Measurements from ENCODE around the gene DEGS2. TPM values are rescaled to one million over a fixed set of nuclear protein-coding genes. Genes with fewer than 3 reads are reported as not detected.

The DEGS2 gene
- total and polyA plus RNA-seq, 2 of the 13 experiments (the other 11 are each of a cell fraction or from before 2014, with no cell fraction given): 0.09 TPM

DNA sequence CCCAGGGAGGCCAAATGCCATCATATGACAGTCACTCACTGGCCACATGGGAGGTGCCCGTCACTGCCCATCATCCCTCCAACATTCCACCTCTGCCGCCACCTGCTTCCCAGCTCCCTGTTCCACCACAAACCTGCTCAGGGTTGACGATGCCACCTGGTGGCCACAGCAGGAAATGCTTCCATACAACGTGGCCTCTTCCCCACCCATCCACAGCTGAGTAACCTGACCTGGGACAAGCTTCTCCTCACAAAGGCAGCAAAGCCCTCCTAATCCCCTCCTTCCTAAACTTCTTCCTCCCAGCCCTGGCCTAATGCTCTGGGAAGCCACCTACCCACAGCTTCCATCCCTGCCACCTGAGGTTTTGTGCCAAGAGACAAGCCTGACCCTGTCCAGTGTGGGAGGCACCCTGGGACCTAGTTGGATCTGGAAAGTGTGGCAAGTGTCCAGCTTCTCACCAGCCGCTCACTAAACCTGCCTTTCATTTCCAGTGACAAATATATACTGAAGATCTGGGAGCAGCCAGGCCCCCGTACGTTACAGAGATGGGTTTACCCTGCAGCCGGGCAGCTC is 4.3 kb downstream of the DEGS2 start (continued):
- TF ChIP-seq ZFX (CRISPR knock-in tag; IDR thresholded peaks at IDR 0.05; ENCODE audit: low read depth) (0 out of 2 replicates have a peak, but pooled peaks have one; percentile 17), ZNF460 (CRISPR knock-in tag; IDR thresholded peaks at IDR 0.05; ENCODE audit: borderline replicate concordance) (no peak), KDM2A (CRISPR knock-in tag; IDR thresholded peaks at IDR 0.05; ENCODE audit: borderline replicate concordance, low read depth) (peak; percentile 28; the same call in 1 of the 2 replicates), ZBTB20 (CRISPR knock-in tag; IDR thresholded peaks at IDR 0.05; ENCODE audit: borderline replicate concordance, low read depth) (0 out of 2 replicates have a peak, but pooled peaks have one; percentile 37), ELF3 (CRISPR knock-in tag; IDR thresholded peaks at IDR 0.05) (no peak), POLR2G (IDR thresholded peaks at IDR 0.05; ENCODE audit: low read depth, low read length) (no peak), NFAT5 (CRISPR knock-in tag; IDR thresholded peaks at IDR 0.05) (no peak), SATB2 (CRISPR knock-in tag; IDR thresholded peaks at IDR 0.05) (no peak), SKIL (CRISPR knock-in tag; IDR thresholded peaks at IDR 0.05; ENCODE audit: borderline replicate concordance) (no peak), ZNF484 (CRISPR knock-in tag; IDR thresholded peaks at IDR 0.05; ENCODE audit: borderline replicate concordance, low read depth) (no peak), FOXJ3 (CRISPR knock-in tag; IDR thresholded peaks at IDR 0.05; ENCODE audit: borderline replicate concordance) (no peak), MXI1 (IDR thresholded peaks at IDR 0.05; ENCODE audit: borderline replicate concordance, low read depth, low read length) (no peak), HNRNPK (IDR thresholded peaks at IDR 0.05; ENCODE audit: low read depth, low read length, poor library complexity, severe bottlenecking) (no peak), CAMTA2 (CRISPR knock-in tag; IDR thresholded peaks at IDR 0.05; ENCODE audit: borderline replicate concordance) (no peak), ZMYM3 (CRISPR knock-in tag; IDR thresholded peaks at IDR 0.05) (peak; percentile 60), XRCC5 (optimal IDR thresholded peaks at IDR 0.05; ENCODE audit: low read length) (peak; percentile 23)
- TF ChIP-seq, protein P1, sequence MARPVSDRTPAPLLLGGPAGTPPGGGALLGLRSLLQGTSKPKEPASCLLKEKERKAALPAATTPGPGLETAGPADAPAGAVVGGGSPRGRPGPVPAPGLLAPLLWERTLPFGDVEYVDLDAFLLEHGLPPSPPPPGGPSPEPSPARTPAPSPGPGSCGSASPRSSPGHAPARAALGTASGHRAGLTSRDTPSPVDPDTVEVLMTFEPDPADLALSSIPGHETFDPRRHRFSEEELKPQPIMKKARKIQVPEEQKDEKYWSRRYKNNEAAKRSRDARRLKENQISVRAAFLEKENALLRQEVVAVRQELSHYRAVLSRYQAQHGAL (CRISPR knock-in tag; IDR thresholded peaks at IDR 0.05; ENCODE audit: not compliant biosample characterization): no peak
- TF ChIP-seq, protein P2, sequence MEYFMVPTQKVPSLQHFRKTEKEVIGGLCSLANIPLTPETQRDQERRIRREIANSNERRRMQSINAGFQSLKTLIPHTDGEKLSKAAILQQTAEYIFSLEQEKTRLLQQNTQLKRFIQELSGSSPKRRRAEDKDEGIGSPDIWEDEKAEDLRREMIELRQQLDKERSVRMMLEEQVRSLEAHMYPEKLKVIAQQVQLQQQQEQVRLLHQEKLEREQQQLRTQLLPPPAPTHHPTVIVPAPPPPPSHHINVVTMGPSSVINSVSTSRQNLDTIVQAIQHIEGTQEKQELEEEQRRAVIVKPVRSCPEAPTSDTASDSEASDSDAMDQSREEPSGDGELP (IDR thresholded peaks at IDR 0.05; ENCODE audit: borderline replicate concordance, low read depth): peak; percentile 40; the same call in 1 of the 2 replicates

Measured in HepG2 (cell line).